Measurements from ENCODE around the gene RASAL2. TPM values are rescaled to one million over a fixed set of nuclear protein-coding genes. Genes with fewer than 3 reads are reported as not detected.
"Not testable (repeated sequence)": the region's sequence is repeated elsewhere in the genome, so short reads cannot be mapped to it uniquely, and the experiment has no call there.

The RASAL2 gene
- total and polyA plus RNA-seq, 4 donors: 21.6 to 32.6 (median 28.7) TPM

- Histone ChIP-seq H3K9me3 (ENCODE audit: control insufficient read depth, insufficient read depth, low read length) (no peaks in the 10 kb centered on the region), H3K4me3 (ENCODE audit: low read depth, low read length) (no peak overlapping the region), H3K27me3 (ENCODE audit: control insufficient read depth, insufficient read depth, low read length) (no peaks in the 10 kb centered on the region), H3K4me1 (ENCODE audit: control insufficient read depth, insufficient read depth, low read length) (no peaks in the 10 kb centered on the region), H3K36me3 (ENCODE audit: control insufficient read depth, insufficient read depth, low read length) (no peaks in the 10 kb centered on the region), H3K27ac (ENCODE audit: low read depth, low read length) (no peak overlapping the region)
- DNase-seq (ENCODE audit: low read depth in 4 of 6, low spot score in 6 of 6): no peak
- 73% methylated on average over 6 of the region's 6 CpGs for WGBS (ENCODE audit: insufficient coverage)
Observed at GRCh38 chr1:178066908-178067614, 26.8 kb upstream of the RASAL2 start.

GRCh38 chr1:178071811-178072210, 22.1 kb upstream of the RASAL2 start:
- H3K27ac ChIP-seq (ENCODE audit: low read depth, low read length): no peak overlapping the region
- H3K36me3 ChIP-seq (ENCODE audit: control insufficient read depth, insufficient read depth, low read length): no peaks in the 10 kb centered on the region
- no peaks in the 10 kb centered on the region for H3K9me3 ChIP-seq (ENCODE audit: control insufficient read depth, insufficient read depth, low read length)
- no peaks in the 10 kb centered on the region for H3K27me3 ChIP-seq (ENCODE audit: control insufficient read depth, insufficient read depth, low read length)
- no peaks in the 10 kb centered on the region for H3K4me1 ChIP-seq (ENCODE audit: control insufficient read depth, insufficient read depth, low read length)
- no peak for DNase-seq (ENCODE audit: low read depth in 4 of 6, low spot score in 6 of 6)
- no peak overlapping the region for H3K4me3 ChIP-seq (ENCODE audit: low read depth, low read length)
- WGBS (ENCODE audit: insufficient coverage): no CpG with 5 or more reads among the region's 2 CpGs

- Histone ChIP-seq H3K27ac (ENCODE audit: low read depth, low read length) (no peak overlapping the region), H3K27me3 (ENCODE audit: control insufficient read depth, insufficient read depth, low read length) (no peaks in the 10 kb centered on the region), H3K36me3 (ENCODE audit: control insufficient read depth, insufficient read depth, low read length) (no peaks in the 10 kb centered on the region), H3K4me3 (ENCODE audit: low read depth, low read length) (no peak overlapping the region), H3K9me3 (ENCODE audit: control insufficient read depth, insufficient read depth, low read length) (no peaks in the 10 kb centered on the region), H3K4me1 (ENCODE audit: control insufficient read depth, insufficient read depth, low read length) (no peaks in the 10 kb centered on the region)
- DNase-seq (ENCODE audit: low read depth in 4 of 6, low spot score in 6 of 6): no peak
Observed at GRCh38 chr1:178072326-178072725, 21.6 kb upstream of the RASAL2 start.

- no peaks in the 10 kb centered on the region for H3K27me3 ChIP-seq (ENCODE audit: control insufficient read depth, insufficient read depth, low read length)
- H3K36me3 ChIP-seq (ENCODE audit: control insufficient read depth, insufficient read depth, low read length): no peaks in the 10 kb centered on the region
- no peaks in the 10 kb centered on the region for H3K9me3 ChIP-seq (ENCODE audit: control insufficient read depth, insufficient read depth, low read length)
- no peak overlapping the region for H3K4me3 ChIP-seq (ENCODE audit: low read depth, low read length)
- DNase-seq (ENCODE audit: low read depth in 4 of 6, low spot score in 6 of 6): peak in 2 of 6 donors; percentile 75 to 78
- no peak overlapping the region for H3K27ac ChIP-seq (ENCODE audit: low read depth, low read length)
- no peaks in the 10 kb centered on the region for H3K4me1 ChIP-seq (ENCODE audit: control insufficient read depth, insufficient read depth, low read length)
Observed at GRCh38 chr1:178075333-178075732, 18.6 kb upstream of the RASAL2 start.

GRCh38 chr1:178076607-178077006, 17.3 kb upstream of the RASAL2 start:
- H3K36me3 ChIP-seq (ENCODE audit: control insufficient read depth, insufficient read depth, low read length): no peaks in the 10 kb centered on the region
- H3K9me3 ChIP-seq (ENCODE audit: control insufficient read depth, insufficient read depth, low read length): no peaks in the 10 kb centered on the region
- no CpG with 5 or more reads among the region's 2 CpGs for WGBS (ENCODE audit: insufficient coverage)
- H3K4me3 ChIP-seq (ENCODE audit: low read depth, low read length): no peak overlapping the region
- H3K4me1 ChIP-seq (ENCODE audit: control insufficient read depth, insufficient read depth, low read length): no peaks in the 10 kb centered on the region
- DNase-seq (ENCODE audit: low read depth in 4 of 6, low spot score in 6 of 6): no peak
- H3K27ac ChIP-seq (ENCODE audit: low read depth, low read length): no peak overlapping the region
- no peaks in the 10 kb centered on the region for H3K27me3 ChIP-seq (ENCODE audit: control insufficient read depth, insufficient read depth, low read length)

GRCh38 chr1:178077917-178078316, 16.0 kb upstream of the RASAL2 start:
- no peaks in the 10 kb centered on the region for H3K27me3 ChIP-seq (ENCODE audit: control insufficient read depth, insufficient read depth, low read length)
- no peaks in the 10 kb centered on the region for H3K36me3 ChIP-seq (ENCODE audit: control insufficient read depth, insufficient read depth, low read length)
- H3K27ac ChIP-seq (ENCODE audit: low read depth, low read length): no peak overlapping the region
- no peaks in the 10 kb centered on the region for H3K9me3 ChIP-seq (ENCODE audit: control insufficient read depth, insufficient read depth, low read length)
- DNase-seq (ENCODE audit: low read depth in 4 of 6, low spot score in 6 of 6): no peak
- H3K4me3 ChIP-seq (ENCODE audit: low read depth, low read length): no peak overlapping the region
- no peaks in the 10 kb centered on the region for H3K4me1 ChIP-seq (ENCODE audit: control insufficient read depth, insufficient read depth, low read length)

- peak in 1 of 6 donors; percentile 6 for DNase-seq (ENCODE audit: low read depth in 4 of 6, low spot score in 6 of 6)
- H3K36me3 ChIP-seq (ENCODE audit: control insufficient read depth, insufficient read depth, low read length): no peaks in the 10 kb centered on the region
- no peaks in the 10 kb centered on the region for H3K4me1 ChIP-seq (ENCODE audit: control insufficient read depth, insufficient read depth, low read length)
- no peaks in the 10 kb centered on the region for H3K9me3 ChIP-seq (ENCODE audit: control insufficient read depth, insufficient read depth, low read length)
- 100% methylated on average over 1 of the region's 3 CpGs for WGBS (ENCODE audit: insufficient coverage)
- H3K27ac ChIP-seq (ENCODE audit: low read depth, low read length): no peak overlapping the region
- no peak overlapping the region for H3K4me3 ChIP-seq (ENCODE audit: low read depth, low read length)
- H3K27me3 ChIP-seq (ENCODE audit: control insufficient read depth, insufficient read depth, low read length): no peaks in the 10 kb centered on the region
Observed at GRCh38 chr1:178086294-178086693, 7.6 kb upstream of the RASAL2 start.

- H3K4me1 ChIP-seq (ENCODE audit: control insufficient read depth, insufficient read depth, low read length): no peaks in the 10 kb centered on the region
- H3K36me3 ChIP-seq (ENCODE audit: control insufficient read depth, insufficient read depth, low read length): no peaks in the 10 kb centered on the region
- H3K27ac ChIP-seq (ENCODE audit: low read depth, low read length): no peak overlapping the region
- peak in 1 of 6 donors; percentile 20 for DNase-seq (ENCODE audit: low read depth in 4 of 6, low spot score in 6 of 6)
- H3K9me3 ChIP-seq (ENCODE audit: control insufficient read depth, insufficient read depth, low read length): no peaks in the 10 kb centered on the region
- H3K27me3 ChIP-seq (ENCODE audit: control insufficient read depth, insufficient read depth, low read length): no peaks in the 10 kb centered on the region
- 69% methylated on average over 3 of the region's 4 CpGs for WGBS (ENCODE audit: insufficient coverage)
- no peak overlapping the region for H3K4me3 ChIP-seq (ENCODE audit: low read depth, low read length)
Observed at GRCh38 chr1:178086766-178087165, 7.1 kb upstream of the RASAL2 start.

GRCh38 chr1:178088651-178089050, 5.3 kb upstream of the RASAL2 start:
- H3K9me3 ChIP-seq (ENCODE audit: control insufficient read depth, insufficient read depth, low read length): no peaks in the 10 kb centered on the region
- no peak for DNase-seq (ENCODE audit: low read depth in 4 of 6, low spot score in 6 of 6)
- no peak overlapping the region for H3K4me3 ChIP-seq (ENCODE audit: low read depth, low read length)
- H3K27ac ChIP-seq (ENCODE audit: low read depth, low read length): no peak overlapping the region
- no peaks in the 10 kb centered on the region for H3K27me3 ChIP-seq (ENCODE audit: control insufficient read depth, insufficient read depth, low read length)
- H3K4me1 ChIP-seq (ENCODE audit: control insufficient read depth, insufficient read depth, low read length): no peaks in the 10 kb centered on the region
- WGBS (ENCODE audit: insufficient coverage): 89% methylated on average over 2 of the region's 2 CpGs
- no peaks in the 10 kb centered on the region for H3K36me3 ChIP-seq (ENCODE audit: control insufficient read depth, insufficient read depth, low read length)

GRCh38 chr1:178091454-178091853, 2.5 kb upstream of the RASAL2 start:
- H3K27ac ChIP-seq (ENCODE audit: low read depth, low read length); H3K4me1 ChIP-seq (ENCODE audit: control insufficient read depth, insufficient read depth, low read length); H3K4me3 ChIP-seq (ENCODE audit: low read depth, low read length); H3K9me3 ChIP-seq (ENCODE audit: control insufficient read depth, insufficient read depth, low read length); H3K27me3 ChIP-seq (ENCODE audit: control insufficient read depth, insufficient read depth, low read length); DNase-seq (ENCODE audit: low read depth in 4 of 6, low spot score in 6 of 6); H3K36me3 ChIP-seq (ENCODE audit: control insufficient read depth, insufficient read depth, low read length): not testable (repeated sequence)
- 100% methylated on average over 2 of the region's 4 CpGs for WGBS (ENCODE audit: insufficient coverage)

Measured in spinal cord (tissue), 10 donors.